WTC11 (cell line): ENCODE results near the gene HS3ST1.

ENCODE experiments used
- ATF3 ChIP-seq: sonication (generic); formaldehyde crosslinking; conservative IDR thresholded peaks from 2 replicates; pipeline ENCODE4 v1.8.1; 2022; ENCODE audit warnings: mild to moderate bottlenecking, missing genetic modification reagents
- CDX4 ChIP-seq: fragments of 250-450 bp; sonication (Bioruptor Pico); IDR thresholded peaks from 2 replicates; pipeline ENCODE4 v1.9.0; 2021; ENCODE audit warnings: moderate library complexity, mild to moderate bottlenecking, inconsistent platforms, borderline replicate concordance
- CTCF ChIP-seq: fragments of 200-600 bp; IDR thresholded peaks from 2 replicates; pipeline ENCODE4 v1.8.0; 2022; ENCODE audit warnings: antibody characterized with exemption
- ESRRA ChIP-seq: sonication (generic); formaldehyde crosslinking; IDR thresholded peaks from 2 replicates; pipeline ENCODE4 v1.8.1; 2022; ENCODE audit warnings: mild to moderate bottlenecking, missing genetic modification reagents, borderline replicate concordance
- MAX ChIP-seq: sonication (generic); formaldehyde crosslinking; IDR thresholded peaks from 2 replicates; pipeline ENCODE4 v1.8.0; 2022; ENCODE audit warnings: mild to moderate bottlenecking, missing genetic modification reagents
- MLX ChIP-seq: sonication (generic); formaldehyde crosslinking; IDR thresholded peaks from 2 replicates; pipeline ENCODE4 v1.8.1; 2023; ENCODE audit warnings: mild to moderate bottlenecking, missing genetic modification reagents, moderate library complexity
- SP1 ChIP-seq: sonication (generic); formaldehyde crosslinking; conservative IDR thresholded peaks from 2 replicates; pipeline ENCODE4 v1.8.1; 2022; ENCODE audit warnings: missing genetic modification reagents
- TCF7 ChIP-seq: sonication (generic); formaldehyde crosslinking; IDR thresholded peaks from 2 replicates; pipeline ENCODE4 v1.8.0; 2022; ENCODE audit warnings: mild to moderate bottlenecking, low read depth, missing genetic modification reagents, moderate library complexity
- USF1 ChIP-seq: sonication (generic); formaldehyde crosslinking; IDR thresholded peaks from 2 replicates; pipeline ENCODE4 v1.8.0; 2022; ENCODE audit warnings: mild to moderate bottlenecking, missing genetic modification reagents
- USF2 ChIP-seq: sonication (generic); formaldehyde crosslinking; IDR thresholded peaks from 2 replicates; pipeline ENCODE4 v1.8.1; 2023; ENCODE audit warnings: mild to moderate bottlenecking, missing genetic modification reagents, moderate library complexity
- ZMAT4 ChIP-seq: fragments of 250-450 bp; sonication (Bioruptor Pico); IDR thresholded peaks from 2 replicates; pipeline ENCODE4 v1.9.0; 2021; ENCODE audit warnings: mild to moderate bottlenecking
- ZNF121 ChIP-seq: sonication (generic); formaldehyde crosslinking; IDR thresholded peaks from 2 replicates; pipeline ENCODE4 v1.8.0; 2023; ENCODE audit warnings: missing genetic modification reagents
- ZNF138 ChIP-seq: sonication (generic); formaldehyde crosslinking; conservative IDR thresholded peaks from 2 replicates; pipeline ENCODE4 v1.8.1; 2022; ENCODE audit warnings: mild to moderate bottlenecking, moderate library complexity, missing genetic modification reagents
- ZNF219 ChIP-seq: sonication (generic); formaldehyde crosslinking; IDR thresholded peaks from 2 replicates; pipeline ENCODE4 v1.8.0; 2023; ENCODE audit warnings: missing genetic modification reagents, mild to moderate bottlenecking, borderline replicate concordance

GRCh38 chr4:11427121-11427996 lies 1.3 kb downstream of the HS3ST1 start:
- no peak for TF ChIP-seq CTCF
- no peak for TF ChIP-seq ATF3 (CRISPR knock-in tag)
- TF ChIP-seq USF2 (CRISPR knock-in tag), result no peak
- TF ChIP-seq TCF7, result no peak
- no peak for TF ChIP-seq CDX4 (CRISPR knock-in tag)
- TF ChIP-seq ZNF121 (CRISPR knock-in tag), result no peak
- no peak for TF ChIP-seq ESRRA (CRISPR knock-in tag)
- no peak for TF ChIP-seq USF1 (CRISPR knock-in tag)
- TF ChIP-seq SP1 (CRISPR knock-in tag), result no peak
- no peak for TF ChIP-seq ZMAT4
- no peak for TF ChIP-seq ZNF138 (CRISPR knock-in tag)
- TF ChIP-seq MAX (CRISPR knock-in tag), result no peak
- TF ChIP-seq MLX (CRISPR knock-in tag), result no peak
- TF ChIP-seq ZNF219 (CRISPR knock-in tag), result no peak
